Ishikawa (cell line): ENCODE measurements around the gene RAB8B.

Source experiments
- CEBPB ChIP-seq: IDR thresholded peaks from 2 replicates; pipeline ENCODE4 v1.6.1; 2012
- CREB1 ChIP-seq: IDR thresholded peaks from 2 replicates; pipeline ENCODE4 v1.6.1; 2012; ENCODE audit warnings: low read depth
- EGR1 ChIP-seq: IDR thresholded peaks from 2 replicates; pipeline ENCODE4 v1.6.1; 2012
- EP300 ChIP-seq: IDR thresholded peaks from 2 replicates; pipeline ENCODE4 v1.6.1; 2012; ENCODE audit warnings: borderline replicate concordance
- FOXM1 ChIP-seq: IDR thresholded peaks from 2 replicates; pipeline ENCODE4 v1.6.1; 2012; ENCODE audit warnings: low read depth, borderline replicate concordance
- NFIC ChIP-seq: IDR thresholded peaks from 2 replicates; pipeline ENCODE4 v1.6.1; 2012
- RAD21 ChIP-seq: IDR thresholded peaks from 2 replicates; pipeline ENCODE4 v1.6.1; 2012; ENCODE audit warnings: low read depth
- TAF1 ChIP-seq: IDR thresholded peaks from 2 replicates; pipeline ENCODE4 v1.6.1; 2012; ENCODE audit warnings: low read depth, mild to moderate bottlenecking
- TCF12 ChIP-seq: IDR thresholded peaks from 2 replicates; pipeline ENCODE4 v1.6.1; 2012; ENCODE audit warnings: low read depth
- TEAD4 ChIP-seq: IDR thresholded peaks from 2 replicates; pipeline ENCODE4 v1.6.1; 2012
- USF1 ChIP-seq: IDR thresholded peaks from 2 replicates; pipeline ENCODE4 v1.6.1; 2012
- YY1 ChIP-seq: IDR thresholded peaks from 2 replicates; pipeline ENCODE4 v1.6.1; 2012; ENCODE audit warnings: low read depth
- ZBTB7A ChIP-seq: IDR thresholded peaks from 2 replicates; pipeline ENCODE4 v1.6.1; 2012; ENCODE audit warnings: low read depth
- TF ChIP-seq, protein P1 (sequence below): IDR thresholded peaks from 2 replicates; pipeline ENCODE4 v1.6.1; 2012; ENCODE audit warnings: low read depth, mild to moderate bottlenecking
- TF ChIP-seq, protein P2 (sequence below): IDR thresholded peaks from 2 replicates; pipeline ENCODE4 v1.6.1; 2012

Gene RAB8B

DNA sequence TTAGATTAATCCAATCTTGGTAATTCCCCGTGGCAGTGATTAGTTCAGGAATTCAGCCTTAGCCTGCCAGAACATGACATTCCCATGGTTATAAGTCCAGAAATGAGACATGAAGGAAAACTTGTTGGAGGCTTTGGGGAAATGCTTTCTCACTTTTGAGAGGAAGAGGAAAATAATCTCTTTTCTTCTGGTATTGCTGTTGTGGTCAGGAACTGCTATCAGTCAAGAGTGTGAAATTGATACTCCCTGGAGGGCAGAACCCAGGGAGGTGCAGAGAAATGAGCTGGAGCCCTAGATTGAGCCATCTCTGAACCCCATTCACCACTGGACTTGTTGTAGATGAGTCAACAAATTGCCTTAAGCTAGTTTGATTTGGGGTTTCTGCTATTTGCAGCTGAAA is 49.4 kb downstream of the RAB8B start:
- no peak for TF ChIP-seq CREB1
- no peak for TF ChIP-seq TCF12
- no peak for TF ChIP-seq NFIC
- no peak for TF ChIP-seq FOXM1
- TF ChIP-seq ZBTB7A, result no peak
- TF ChIP-seq, protein P1, sequence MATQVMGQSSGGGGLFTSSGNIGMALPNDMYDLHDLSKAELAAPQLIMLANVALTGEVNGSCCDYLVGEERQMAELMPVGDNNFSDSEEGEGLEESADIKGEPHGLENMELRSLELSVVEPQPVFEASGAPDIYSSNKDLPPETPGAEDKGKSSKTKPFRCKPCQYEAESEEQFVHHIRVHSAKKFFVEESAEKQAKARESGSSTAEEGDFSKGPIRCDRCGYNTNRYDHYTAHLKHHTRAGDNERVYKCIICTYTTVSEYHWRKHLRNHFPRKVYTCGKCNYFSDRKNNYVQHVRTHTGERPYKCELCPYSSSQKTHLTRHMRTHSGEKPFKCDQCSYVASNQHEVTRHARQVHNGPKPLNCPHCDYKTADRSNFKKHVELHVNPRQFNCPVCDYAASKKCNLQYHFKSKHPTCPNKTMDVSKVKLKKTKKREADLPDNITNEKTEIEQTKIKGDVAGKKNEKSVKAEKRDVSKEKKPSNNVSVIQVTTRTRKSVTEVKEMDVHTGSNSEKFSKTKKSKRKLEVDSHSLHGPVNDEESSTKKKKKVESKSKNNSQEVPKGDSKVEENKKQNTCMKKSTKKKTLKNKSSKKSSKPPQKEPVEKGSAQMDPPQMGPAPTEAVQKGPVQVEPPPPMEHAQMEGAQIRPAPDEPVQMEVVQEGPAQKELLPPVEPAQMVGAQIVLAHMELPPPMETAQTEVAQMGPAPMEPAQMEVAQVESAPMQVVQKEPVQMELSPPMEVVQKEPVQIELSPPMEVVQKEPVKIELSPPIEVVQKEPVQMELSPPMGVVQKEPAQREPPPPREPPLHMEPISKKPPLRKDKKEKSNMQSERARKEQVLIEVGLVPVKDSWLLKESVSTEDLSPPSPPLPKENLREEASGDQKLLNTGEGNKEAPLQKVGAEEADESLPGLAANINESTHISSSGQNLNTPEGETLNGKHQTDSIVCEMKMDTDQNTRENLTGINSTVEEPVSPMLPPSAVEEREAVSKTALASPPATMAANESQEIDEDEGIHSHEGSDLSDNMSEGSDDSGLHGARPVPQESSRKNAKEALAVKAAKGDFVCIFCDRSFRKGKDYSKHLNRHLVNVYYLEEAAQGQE, result no peak
- TF ChIP-seq TEAD4, result no peak
- TF ChIP-seq, protein P2, sequence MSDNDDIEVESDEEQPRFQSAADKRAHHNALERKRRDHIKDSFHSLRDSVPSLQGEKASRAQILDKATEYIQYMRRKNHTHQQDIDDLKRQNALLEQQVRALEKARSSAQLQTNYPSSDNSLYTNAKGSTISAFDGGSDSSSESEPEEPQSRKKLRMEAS, result no peak
- TF ChIP-seq YY1, result no peak
- no peak for TF ChIP-seq CEBPB
- no peak for TF ChIP-seq EP300
- no peak for TF ChIP-seq TAF1
- no peak for TF ChIP-seq EGR1
- TF ChIP-seq USF1, result no peak
- TF ChIP-seq RAD21, result no peak

DNA sequence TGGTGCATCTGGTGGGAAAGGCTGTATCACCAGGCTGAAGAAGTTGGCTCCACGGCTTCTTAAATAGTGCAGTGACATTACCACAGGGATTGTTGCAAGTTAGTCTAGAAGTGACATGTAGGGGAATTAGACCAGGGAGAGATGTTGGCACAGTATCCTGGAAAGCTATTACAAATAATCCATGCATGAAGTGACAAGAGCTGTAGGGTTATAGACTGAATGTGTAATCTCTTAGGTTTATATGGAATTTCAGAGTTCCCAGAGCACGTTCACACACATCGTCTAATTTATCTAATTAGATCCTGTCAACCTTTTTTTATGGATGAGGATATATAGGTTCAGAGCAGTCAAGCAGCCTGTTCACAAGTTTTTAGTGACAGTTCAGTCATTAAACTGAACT is 50.7 kb downstream of the RAB8B start:
- no peak for TF ChIP-seq FOXM1
- TF ChIP-seq TEAD4, result no peak
- TF ChIP-seq CREB1, result no peak
- TF ChIP-seq, protein P2, result no peak
- no peak for TF ChIP-seq NFIC
- TF ChIP-seq, protein P1, result no peak
- TF ChIP-seq EP300, result no peak
- no peak for TF ChIP-seq YY1
- TF ChIP-seq RAD21, result no peak

DNA sequence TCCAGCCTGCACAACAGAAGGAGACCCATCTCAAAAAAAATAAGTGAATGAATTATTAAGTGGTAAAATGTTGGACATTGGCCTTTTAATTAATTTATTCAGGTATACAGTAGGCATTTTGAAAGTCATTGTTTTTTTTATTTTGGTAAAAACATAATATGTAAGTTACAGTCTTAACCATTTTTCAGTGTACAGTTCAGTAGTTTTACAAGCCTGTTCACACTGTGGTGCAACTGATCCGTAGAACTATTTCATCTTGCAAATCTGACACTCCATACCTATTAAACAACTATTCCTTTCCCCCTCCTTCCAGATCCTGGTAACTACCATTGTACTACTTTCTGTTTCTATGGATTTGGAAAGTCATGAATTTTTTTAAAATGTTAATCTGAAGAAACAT is 51.9 kb downstream of the RAB8B start:
- peak; percentile 41; the same call in 1 of the 2 replicates for TF ChIP-seq TEAD4
- TF ChIP-seq EGR1, result no peak
- TF ChIP-seq EP300, result peak; percentile 55; the same call in 1 of the 2 replicates

GRCh38 chr15:63243101-63243500 is 53.7 kb downstream of the RAB8B start:
- TF ChIP-seq TAF1 (no peak), TCF12 (no peak), FOXM1 (no peak), TEAD4 (no peak), YY1 (no peak), NFIC (no peak), EGR1 (no peak), CEBPB (no peak), CREB1 (no peak)
- TF ChIP-seq, protein P1, result no peak

DNA sequence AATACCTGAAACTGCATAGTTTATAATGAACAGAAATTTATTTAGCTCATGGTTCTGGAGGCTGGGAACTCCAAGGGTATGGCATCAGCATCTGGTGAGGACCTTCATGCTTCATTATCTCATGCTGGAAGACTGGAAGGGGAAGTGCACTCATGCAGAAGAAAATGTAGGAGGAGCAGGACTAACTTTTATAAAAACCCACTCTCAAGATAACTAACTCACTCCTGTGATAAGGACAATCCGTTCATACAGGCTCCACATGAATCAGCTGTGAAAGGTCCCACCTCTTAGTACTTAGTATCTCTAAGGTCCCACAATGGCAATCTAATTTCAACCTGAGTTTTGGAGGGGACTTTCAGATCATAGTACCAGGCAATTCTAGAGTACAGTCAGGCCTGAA is 54.4 kb downstream of the RAB8B start:
- TF ChIP-seq EGR1, result no peak
- TF ChIP-seq, protein P2, result no peak
- no peak for TF ChIP-seq ZBTB7A
- TF ChIP-seq YY1, result no peak
- TF ChIP-seq NFIC, result no peak
- TF ChIP-seq TCF12, result no peak
- no peak for TF ChIP-seq USF1
- TF ChIP-seq, protein P1, result no peak
- no peak for TF ChIP-seq CREB1
